ENCODE data around the gene P2RY8. TPM values are rescaled to one million over a fixed set of nuclear protein-coding genes. Genes with fewer than 3 reads are reported as not detected.

The P2RY8 gene
- total RNA-seq, 1 experiment from 2014 or later, result not detected

GRCh38 chrX:1506916-1507315 is 30.1 kb downstream of the P2RY8 start:
- no peaks in the 10 kb centered on the region for H3K27me3 ChIP-seq (replicated peaks; ENCODE audit: insufficient read depth, low read depth, low read length, poor library complexity)
- intact Hi-C loops (cut with micrococcal nuclease; ENCODE audit: unreplicated experiment), result no loop called here
- CTCF ChIA-PET, result no interaction called here

GRCh38 chrX:1502853-1503252 is 34.1 kb downstream of the P2RY8 start:
- no peak overlapping the region for H3K27ac ChIP-seq (ENCODE audit: low read depth, low read length, poor library complexity, severe bottlenecking)
- no peak overlapping the region for H3K4me3 ChIP-seq (ENCODE audit: low read depth, low read length, poor library complexity, severe bottlenecking)
- no peak for DNase-seq (ENCODE audit: low spot score)
- no peaks in the 10 kb centered on the region for H3K9me3 ChIP-seq (ENCODE audit: low read depth, low read length, poor library complexity, severe bottlenecking)
- no peaks in the 10 kb centered on the region for H3K27me3 ChIP-seq (replicated peaks; ENCODE audit: insufficient read depth, low read depth, low read length, poor library complexity)
- intact Hi-C loops (cut with micrococcal nuclease; ENCODE audit: unreplicated experiment), result no loop called here
- no peak for TF ChIP-seq CTCF (conservative IDR thresholded peaks at IDR 0.05; ENCODE audit: low read depth, low read length)
- no peak for TF ChIP-seq EZH2 (IDR thresholded peaks at IDR 0.05; ENCODE audit: borderline replicate concordance, low read depth, low read length, poor library complexity, severe bottlenecking)
- CTCF ChIA-PET, result no interaction called here
- POLR2A ChIA-PET (ENCODE audit: low non-redundant PET), result no interaction called here
- no TSS peak for BruUV-seq (replicated peaks)
- no peaks in the 10 kb centered on the region for H3K36me3 ChIP-seq (ENCODE audit: insufficient read depth, low read length, poor library complexity, severe bottlenecking)
- H3K4me1 ChIP-seq (ENCODE audit: insufficient read depth, low read length, poor library complexity, severe bottlenecking), result no peaks in the 10 kb centered on the region

More at GRCh38 chrX:1506916-1507315, 30.1 kb downstream of the P2RY8 start:
- no peaks in the 10 kb centered on the region for H3K4me1 ChIP-seq (ENCODE audit: insufficient read depth, low read length, poor library complexity, severe bottlenecking)
- BruUV-seq (replicated peaks), result no TSS peak
- no peak for DNase-seq (ENCODE audit: low spot score)
- TF ChIP-seq CTCF (conservative IDR thresholded peaks at IDR 0.05; ENCODE audit: low read depth, low read length), result no peak
- no peak for TF ChIP-seq EZH2 (IDR thresholded peaks at IDR 0.05; ENCODE audit: borderline replicate concordance, low read depth, low read length, poor library complexity, severe bottlenecking)
- POLR2A ChIA-PET (ENCODE audit: low non-redundant PET), result no interaction called here
- H3K9me3 ChIP-seq (ENCODE audit: low read depth, low read length, poor library complexity, severe bottlenecking), result no peaks in the 10 kb centered on the region
- H3K36me3 ChIP-seq (ENCODE audit: insufficient read depth, low read length, poor library complexity, severe bottlenecking), result no peaks in the 10 kb centered on the region
- H3K4me3 ChIP-seq (ENCODE audit: low read depth, low read length, poor library complexity, severe bottlenecking), result no peak overlapping the region
- H3K27ac ChIP-seq (ENCODE audit: low read depth, low read length, poor library complexity, severe bottlenecking), result no peak overlapping the region

GRCh38 chrX:1502241-1502640 is 34.7 kb downstream of the P2RY8 start:
- H3K4me3 ChIP-seq (ENCODE audit: low read depth, low read length, poor library complexity, severe bottlenecking), result no peak overlapping the region
- no peaks in the 10 kb centered on the region for H3K9me3 ChIP-seq (ENCODE audit: low read depth, low read length, poor library complexity, severe bottlenecking)
- no TSS peak for BruUV-seq (replicated peaks)
- ChIA-PET POLR2A (ENCODE audit: low non-redundant PET) (no interaction called here), CTCF (no interaction called here)
- H3K36me3 ChIP-seq (ENCODE audit: insufficient read depth, low read length, poor library complexity, severe bottlenecking), result no peaks in the 10 kb centered on the region
- no peak overlapping the region for H3K27ac ChIP-seq (ENCODE audit: low read depth, low read length, poor library complexity, severe bottlenecking)
- no peaks in the 10 kb centered on the region for H3K4me1 ChIP-seq (ENCODE audit: insufficient read depth, low read length, poor library complexity, severe bottlenecking)
- intact Hi-C loops (cut with micrococcal nuclease; ENCODE audit: unreplicated experiment), result no loop called here
- H3K27me3 ChIP-seq (replicated peaks; ENCODE audit: insufficient read depth, low read depth, low read length, poor library complexity), result no peaks in the 10 kb centered on the region
- TF ChIP-seq EZH2 (IDR thresholded peaks at IDR 0.05; ENCODE audit: borderline replicate concordance, low read depth, low read length, poor library complexity, severe bottlenecking) (no peak), CTCF (conservative IDR thresholded peaks at IDR 0.05; ENCODE audit: low read depth, low read length) (no peak)
- no peak for DNase-seq (ENCODE audit: low spot score)

Measured in A673 (cell line).